CD1c-positive myeloid dendritic cell (primary cell): ENCODE measurements around the gene ST3GAL3.

ENCODE experiments used
- DNase-seq: peaks from one replicate; pipeline ENCODE4 v3.0.0-alpha.2; 2016; ENCODE audit errors: extremely low spot score

ST3GAL3 gene

DNA sequence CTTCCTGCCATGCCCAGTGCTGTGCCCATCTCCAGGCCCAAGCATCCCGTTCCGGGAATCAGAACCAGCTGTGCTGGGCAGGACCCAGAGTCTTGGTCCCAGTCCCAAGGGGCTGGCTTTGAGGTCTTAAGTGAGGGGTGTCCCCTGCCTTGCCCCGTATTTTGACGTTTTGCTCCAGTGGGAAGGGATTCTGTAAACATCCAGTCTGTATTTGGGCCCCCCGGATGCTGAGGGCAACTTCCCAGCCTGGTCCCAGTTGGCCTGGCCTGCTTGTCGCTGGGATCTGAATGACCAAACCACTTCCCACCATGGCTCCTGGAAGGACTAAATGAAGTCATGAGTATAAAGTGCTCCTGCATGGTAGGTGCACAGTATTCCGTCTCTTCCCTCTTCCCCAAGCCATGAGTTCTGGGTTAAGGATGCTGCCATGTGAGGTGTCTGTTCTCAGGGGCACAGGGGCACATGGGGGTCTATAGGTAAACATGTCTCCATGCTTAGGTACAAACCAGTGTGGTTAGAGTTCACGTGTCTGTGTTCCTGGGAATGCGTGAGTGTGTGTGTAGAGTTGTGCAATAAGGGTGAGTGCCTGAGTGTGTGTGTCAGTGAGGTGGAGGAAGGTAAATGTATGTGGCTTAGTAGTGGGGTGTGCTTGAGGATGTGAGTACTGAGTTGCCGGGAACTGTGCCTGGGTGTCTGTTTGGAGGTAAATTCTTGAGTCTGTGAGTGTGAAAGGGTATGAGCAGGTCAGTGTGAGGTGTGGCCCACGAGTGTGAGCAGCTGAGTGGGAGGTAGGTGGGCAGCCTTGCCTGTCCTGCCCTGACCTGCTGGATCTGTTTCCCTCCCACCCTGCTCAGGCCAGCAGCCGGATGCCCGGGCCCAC, 273.2 kb downstream of the ST3GAL3 start:
- no peak for DNase-seq
